ENCODE data around the gene LAG3.

LAG3 gene

DNA sequence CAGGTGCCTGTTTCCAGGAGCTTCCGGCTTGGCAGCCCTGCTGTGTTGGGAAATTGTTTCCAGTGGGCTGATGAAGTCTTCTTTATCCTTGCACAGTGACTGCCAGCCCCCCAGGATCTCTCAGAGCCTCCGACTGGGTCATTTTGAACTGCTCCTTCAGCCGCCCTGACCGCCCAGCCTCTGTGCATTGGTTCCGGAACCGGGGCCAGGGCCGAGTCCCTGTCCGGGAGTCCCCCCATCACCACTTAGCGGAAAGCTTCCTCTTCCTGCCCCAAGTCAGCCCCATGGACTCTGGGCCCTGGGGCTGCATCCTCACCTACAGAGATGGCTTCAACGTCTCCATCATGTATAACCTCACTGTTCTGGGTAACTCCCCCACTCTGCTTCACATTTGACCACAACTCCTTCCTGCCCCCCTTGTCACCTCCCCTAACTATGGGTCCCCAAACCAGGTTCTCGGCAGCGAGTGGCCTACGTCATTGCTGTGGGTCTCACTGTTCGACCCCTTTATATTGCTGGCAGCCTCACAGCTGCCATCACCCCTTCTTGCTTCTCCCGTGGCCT is 2.3 kb downstream of the LAG3 start:
- Mint-ChIP-seq H3K27ac (no peak overlapping the region), H3K9me3 (no peaks in the 10 kb centered on the region), H3K27me3 (peaks cover 92% of the 10 kb centered on the region), H3K36me3 (no peaks in the 10 kb centered on the region), H3K4me1 (peaks cover 63% of the 10 kb centered on the region), H3K4me3 (no peak overlapping the region)
- no peak for ATAC-seq

DNA sequence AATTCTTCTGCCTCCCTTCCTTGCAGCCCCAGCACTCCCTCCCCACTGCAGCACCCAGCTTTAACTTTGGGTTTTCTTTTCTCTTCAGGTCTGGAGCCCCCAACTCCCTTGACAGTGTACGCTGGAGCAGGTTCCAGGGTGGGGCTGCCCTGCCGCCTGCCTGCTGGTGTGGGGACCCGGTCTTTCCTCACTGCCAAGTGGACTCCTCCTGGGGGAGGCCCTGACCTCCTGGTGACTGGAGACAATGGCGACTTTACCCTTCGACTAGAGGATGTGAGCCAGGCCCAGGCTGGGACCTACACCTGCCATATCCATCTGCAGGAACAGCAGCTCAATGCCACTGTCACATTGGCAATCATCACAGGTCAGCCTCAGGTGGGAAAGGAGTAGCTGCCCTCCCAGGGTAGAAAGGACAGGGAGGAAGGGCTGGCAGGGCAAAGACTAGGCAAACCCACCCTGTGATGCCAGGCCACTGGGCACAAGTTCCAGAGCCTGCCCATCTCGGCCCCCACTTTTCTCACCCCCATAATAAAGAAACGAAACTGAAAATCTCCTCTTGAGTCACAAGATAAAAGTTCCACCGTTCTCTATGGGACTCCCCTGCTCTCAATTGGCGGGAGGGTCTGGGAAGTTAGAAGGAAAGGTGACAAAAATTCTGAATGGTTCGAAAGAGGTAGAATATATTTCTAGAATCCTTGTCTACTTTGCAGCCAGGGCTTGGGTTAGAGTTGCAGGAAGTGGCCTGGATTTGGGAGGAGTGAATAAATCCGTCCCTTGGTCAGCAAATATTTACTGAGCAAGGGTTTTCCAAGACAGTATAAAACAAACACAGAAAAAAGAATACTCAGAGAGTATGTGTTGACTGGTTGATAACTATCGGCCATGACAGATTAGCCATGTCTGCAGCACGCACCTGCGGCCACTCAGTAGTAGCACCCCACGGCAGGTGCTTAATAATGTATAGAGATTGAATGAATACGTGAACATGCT is 3.2 kb downstream of the LAG3 start:
- Mint-ChIP-seq H3K27ac (no peak overlapping the region), H3K27me3 (peaks cover 83% of the 10 kb centered on the region)

DNA sequence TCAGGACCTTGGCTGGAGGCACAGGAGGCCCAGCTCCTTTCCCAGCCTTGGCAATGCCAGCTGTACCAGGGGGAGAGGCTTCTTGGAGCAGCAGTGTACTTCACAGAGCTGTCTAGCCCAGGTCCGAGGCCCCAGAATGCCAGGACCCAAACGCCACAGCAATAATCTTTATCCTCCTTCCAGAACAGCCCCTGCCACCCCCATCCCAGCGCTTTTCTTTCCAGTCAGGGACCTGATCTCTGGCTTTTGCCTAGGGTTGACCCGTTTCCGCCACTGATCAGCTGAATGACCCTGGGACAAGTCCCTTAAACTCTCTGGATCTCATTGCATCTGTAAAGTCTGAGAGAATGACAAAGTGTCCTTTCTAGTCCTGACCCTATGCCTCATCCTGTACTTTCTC is 5.1 kb downstream of the LAG3 start:
- Mint-ChIP-seq H3K4me3 (no peak overlapping the region), H3K27ac (no peak overlapping the region), H3K4me1 (peaks cover 63% of the 10 kb centered on the region), H3K9me3 (no peaks in the 10 kb centered on the region), H3K36me3 (no peaks in the 10 kb centered on the region), H3K27me3 (peaks cover 64% of the 10 kb centered on the region)
- no peak for ATAC-seq

More for the DNA sequence above, 3.2 kb downstream of the LAG3 start:
- Mint-ChIP-seq H3K4me3 (no peak overlapping the region), H3K36me3 (no peaks in the 10 kb centered on the region), H3K4me1 (peaks cover 68% of the 10 kb centered on the region), H3K9me3 (no peaks in the 10 kb centered on the region)
- no peak for ATAC-seq

DNA sequence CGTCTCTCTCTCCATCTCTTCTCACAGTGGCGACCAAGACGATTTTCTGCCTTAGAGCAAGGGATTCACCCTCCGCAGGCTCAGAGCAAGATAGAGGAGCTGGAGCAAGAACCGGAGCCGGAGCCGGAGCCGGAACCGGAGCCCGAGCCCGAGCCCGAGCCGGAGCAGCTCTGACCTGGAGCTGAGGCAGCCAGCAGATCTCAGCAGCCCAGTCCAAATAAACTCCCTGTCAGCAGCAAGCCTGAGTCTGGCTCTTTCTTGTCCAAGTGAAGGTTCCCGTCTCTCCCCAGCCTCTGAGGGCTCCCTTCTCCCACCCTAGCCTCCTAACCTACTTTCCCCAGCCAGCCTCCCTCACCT is 5.9 kb downstream of the LAG3 start:
- ATAC-seq: no peak

DNA sequence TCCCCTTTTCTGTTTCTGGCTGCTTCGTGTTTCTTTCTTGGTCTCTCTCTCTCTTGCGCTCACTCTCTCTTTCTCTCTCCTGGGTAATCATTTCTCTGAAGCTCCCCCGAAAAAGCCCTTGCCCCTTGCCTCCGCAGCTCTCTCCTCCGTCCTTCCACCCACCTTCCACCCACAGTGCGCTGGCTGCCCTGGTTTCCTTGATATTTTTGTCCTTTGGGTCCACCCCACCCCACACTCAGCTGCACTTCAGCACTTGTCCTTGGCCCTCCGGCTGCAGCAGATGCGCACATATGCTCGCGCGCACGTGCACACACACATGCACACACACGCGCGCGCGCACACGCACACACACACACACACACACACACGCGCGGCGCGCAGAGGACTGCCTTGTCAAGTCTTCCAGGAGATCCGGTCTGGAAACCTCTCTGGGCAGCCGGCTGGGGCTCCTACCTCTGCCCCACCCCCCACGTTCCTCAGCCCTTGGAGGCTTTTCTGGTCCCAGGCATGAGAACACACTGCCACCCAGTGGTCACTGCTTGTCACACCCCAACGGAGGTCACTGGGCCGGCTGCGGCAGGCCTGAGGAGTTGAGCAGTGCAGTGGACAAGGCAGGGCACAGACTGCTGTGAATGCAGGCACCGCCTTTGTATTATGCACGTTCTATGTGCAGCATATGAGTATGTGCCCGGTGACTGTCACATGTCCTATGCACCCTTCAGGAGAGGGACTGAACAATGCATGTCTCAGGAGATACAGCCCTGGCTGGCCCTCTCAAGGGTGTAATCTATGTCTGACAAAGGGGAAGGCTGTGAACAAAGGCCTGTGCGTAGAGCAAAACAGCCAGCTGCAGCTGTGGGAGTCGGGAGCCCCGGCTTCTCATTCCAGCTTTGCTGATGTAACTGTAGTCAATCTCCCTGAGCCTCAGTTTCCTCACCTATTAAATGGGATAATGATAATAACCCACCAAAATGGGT is 6.5 kb downstream of the LAG3 start:
- no peaks in the 10 kb centered on the region for H3K36me3 Mint-ChIP-seq
- peaks cover 51% of the 10 kb centered on the region for H3K27me3 Mint-ChIP-seq
- peak overlapping the region; percentile 70 for H3K4me3 Mint-ChIP-seq
- peaks cover 60% of the 10 kb centered on the region for H3K4me1 Mint-ChIP-seq
- no peaks in the 10 kb centered on the region for H3K9me3 Mint-ChIP-seq
- ATAC-seq: peak; percentile 90
- peak overlapping the region; percentile 63 for H3K27ac Mint-ChIP-seq

More for the DNA sequence above, 5.9 kb downstream of the LAG3 start:
- no peaks in the 10 kb centered on the region for H3K36me3 Mint-ChIP-seq
- peaks cover 57% of the 10 kb centered on the region for H3K4me1 Mint-ChIP-seq
- H3K9me3 Mint-ChIP-seq: no peaks in the 10 kb centered on the region
- H3K4me3 Mint-ChIP-seq: peak overlapping the region; percentile 70
- H3K27ac Mint-ChIP-seq: peak overlapping the region; percentile 63
- H3K27me3 Mint-ChIP-seq: peaks cover 58% of the 10 kb centered on the region

GRCh38 chr12:6779708-6780432 is 7.5 kb downstream of the LAG3 start:
- H3K27ac Mint-ChIP-seq: no peak overlapping the region
- H3K9me3 Mint-ChIP-seq: no peaks in the 10 kb centered on the region
- H3K36me3 Mint-ChIP-seq: no peaks in the 10 kb centered on the region
- H3K4me1 Mint-ChIP-seq: peaks cover 56% of the 10 kb centered on the region
- peaks cover 41% of the 10 kb centered on the region for H3K27me3 Mint-ChIP-seq
- H3K4me3 Mint-ChIP-seq: no peak overlapping the region
- ATAC-seq: no peak

GRCh38 chr12:6780573-6780972 is 8.3 kb downstream of the LAG3 start:
- peaks cover 34% of the 10 kb centered on the region for H3K27me3 Mint-ChIP-seq
- peak overlapping the region; percentile 40 for H3K4me3 Mint-ChIP-seq
- no peaks in the 10 kb centered on the region for H3K36me3 Mint-ChIP-seq
- peaks cover 49% of the 10 kb centered on the region for H3K4me1 Mint-ChIP-seq
- H3K9me3 Mint-ChIP-seq: no peaks in the 10 kb centered on the region
- ATAC-seq: peak; percentile 73
- no peak overlapping the region for H3K27ac Mint-ChIP-seq

- peaks cover 18% of the 10 kb centered on the region for H3K27me3 Mint-ChIP-seq
- peaks cover 39% of the 10 kb centered on the region for H3K4me1 Mint-ChIP-seq
- H3K4me3 Mint-ChIP-seq: no peak overlapping the region
- no peaks in the 10 kb centered on the region for H3K36me3 Mint-ChIP-seq
- H3K27ac Mint-ChIP-seq: no peak overlapping the region
- no peaks in the 10 kb centered on the region for H3K9me3 Mint-ChIP-seq
- ATAC-seq: no peak
Measured at GRCh38 chr12:6782119-6782518, 9.8 kb downstream of the LAG3 start.

DNA sequence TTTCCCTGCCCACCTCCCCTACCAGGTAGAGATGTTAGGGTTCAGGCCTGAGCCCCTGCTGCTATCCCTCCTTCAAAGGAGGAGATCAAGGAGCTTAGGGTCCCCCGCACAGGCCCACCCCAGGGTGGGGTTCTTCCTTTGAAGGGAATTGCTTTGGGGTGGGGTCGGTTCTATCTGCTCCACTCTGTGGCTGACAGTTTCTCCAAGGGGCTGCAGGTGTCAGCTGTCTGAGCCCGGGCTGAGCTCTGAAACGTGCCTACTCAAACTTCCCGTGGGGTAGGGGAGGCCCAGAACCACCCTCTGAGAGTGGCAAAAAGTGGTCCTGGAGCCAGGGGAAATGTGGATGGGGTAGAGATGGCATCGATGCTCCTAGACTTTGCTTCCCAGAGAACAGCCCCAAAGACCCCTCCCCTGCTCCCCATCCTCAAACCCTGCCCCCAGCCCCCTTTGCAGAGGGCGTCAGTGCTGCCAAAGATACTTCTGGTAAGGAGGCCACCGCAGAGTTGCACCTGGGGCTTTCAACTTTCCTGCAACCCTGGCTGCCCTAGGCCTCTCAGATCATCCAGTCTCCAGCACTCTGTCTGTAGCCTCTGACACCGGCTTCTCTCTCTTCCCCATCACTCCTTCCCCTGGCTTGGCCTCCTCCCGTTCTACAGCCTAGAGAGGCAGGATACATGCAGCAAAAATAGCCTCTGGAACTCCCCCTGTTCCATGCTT is 10.7 kb downstream of the LAG3 start:
- Mint-ChIP-seq H3K27me3 (peaks cover 9% of the 10 kb centered on the region), H3K9me3 (no peaks in the 10 kb centered on the region), H3K27ac (no peak overlapping the region), H3K4me1 (peaks cover 38% of the 10 kb centered on the region), H3K4me3 (no peak overlapping the region), H3K36me3 (no peaks in the 10 kb centered on the region)
- no peak for ATAC-seq

GRCh38 chr12:6783828-6784227 is 11.5 kb downstream of the LAG3 start:
- H3K4me3 Mint-ChIP-seq: no peak overlapping the region
- H3K4me1 Mint-ChIP-seq: peaks cover 30% of the 10 kb centered on the region

GRCh38 chr12:6784296-6784695 is 12.0 kb downstream of the LAG3 start:
- Mint-ChIP-seq H3K36me3 (no peaks in the 10 kb centered on the region), H3K4me3 (no peak overlapping the region), H3K9me3 (no peaks in the 10 kb centered on the region), H3K27me3 (no peaks in the 10 kb centered on the region), H3K4me1 (peaks cover 25% of the 10 kb centered on the region), H3K27ac (no peak overlapping the region)
- ATAC-seq: no peak

More at GRCh38 chr12:6783828-6784227, 11.5 kb downstream of the LAG3 start:
- no peak overlapping the region for H3K27ac Mint-ChIP-seq
- no peaks in the 10 kb centered on the region for H3K9me3 Mint-ChIP-seq
- no peak for ATAC-seq
- peaks cover 1% of the 10 kb centered on the region for H3K27me3 Mint-ChIP-seq
- no peaks in the 10 kb centered on the region for H3K36me3 Mint-ChIP-seq

DNA sequence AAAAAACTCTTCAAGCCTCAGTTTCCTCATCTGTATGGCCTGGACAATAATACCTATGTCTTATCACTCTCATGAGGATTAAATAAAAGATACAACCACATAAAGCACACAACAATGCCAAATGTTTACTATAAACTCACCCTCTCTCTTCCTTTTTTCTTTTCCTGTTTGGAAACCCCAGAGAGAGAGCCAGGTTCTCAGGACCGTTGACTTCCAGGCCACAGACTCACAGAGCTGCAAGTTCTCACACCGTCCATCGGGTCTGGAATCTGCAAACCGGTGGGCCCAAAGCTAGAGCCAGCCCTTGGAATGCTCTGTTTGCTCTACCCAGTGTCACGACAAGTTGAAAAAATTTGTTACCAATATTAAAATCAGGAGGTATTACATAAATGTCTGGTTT is 12.4 kb downstream of the LAG3 start:
- ATAC-seq: no peak
- H3K4me1 Mint-ChIP-seq: peaks cover 21% of the 10 kb centered on the region
- no peak overlapping the region for H3K27ac Mint-ChIP-seq
- H3K4me3 Mint-ChIP-seq: no peak overlapping the region
- no peaks in the 10 kb centered on the region for H3K9me3 Mint-ChIP-seq
- no peaks in the 10 kb centered on the region for H3K27me3 Mint-ChIP-seq
- no peaks in the 10 kb centered on the region for H3K36me3 Mint-ChIP-seq

DNA sequence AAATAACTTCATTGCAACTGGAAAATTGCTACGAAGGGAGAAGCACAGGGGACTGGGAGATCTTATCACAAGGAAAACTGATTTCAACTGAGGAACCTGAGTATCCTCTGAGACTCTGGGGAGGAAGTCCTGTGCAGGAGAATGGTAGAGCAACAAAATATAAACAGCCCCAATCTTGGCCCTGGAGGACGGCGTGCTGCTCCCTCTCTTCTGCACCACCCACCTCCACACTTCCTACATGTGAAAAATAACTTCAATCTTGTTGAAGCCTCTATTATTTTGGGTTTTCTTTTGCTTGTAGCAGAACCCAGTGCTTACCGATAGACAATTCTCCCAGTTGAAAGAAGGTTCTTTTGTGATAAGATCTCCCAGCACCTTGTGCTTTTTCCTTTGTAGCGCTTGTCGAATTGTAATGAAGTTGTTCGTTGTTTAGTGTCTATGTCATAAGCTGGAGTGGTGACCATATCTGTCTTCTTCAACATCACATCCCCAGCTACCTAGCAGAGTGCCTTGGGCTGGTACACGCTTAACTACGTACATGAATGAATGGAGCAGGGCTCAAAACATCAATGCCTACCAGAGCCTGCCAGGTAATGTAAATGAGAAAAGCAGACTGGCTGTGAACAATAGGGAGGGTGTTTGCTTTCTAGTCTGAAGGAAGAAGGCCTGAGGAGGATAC is 14.2 kb downstream of the LAG3 start:
- Mint-ChIP-seq H3K27ac (no peak overlapping the region), H3K36me3 (no peaks in the 10 kb centered on the region), H3K27me3 (no peaks in the 10 kb centered on the region), H3K4me1 (peaks cover 14% of the 10 kb centered on the region), H3K9me3 (no peaks in the 10 kb centered on the region), H3K4me3 (no peak overlapping the region)
- no peak for ATAC-seq

- Mint-ChIP-seq H3K9me3 (no peaks in the 10 kb centered on the region), H3K4me3 (no peak overlapping the region), H3K27ac (no peak overlapping the region), H3K36me3 (no peaks in the 10 kb centered on the region), H3K27me3 (no peaks in the 10 kb centered on the region), H3K4me1 (peaks cover 22% of the 10 kb centered on the region)
- no peak for ATAC-seq
Measured at GRCh38 chr12:6787309-6787708, 15.0 kb downstream of the LAG3 start.
